GM12878 (cell line): ENCODE data around the gene TNPO2. TPM values are rescaled to one million over a fixed set of nuclear protein-coding genes. Genes with fewer than 3 reads are reported as not detected.

Experiments used
- ATAC-seq: fragments of 200-7000 bp; cut with Tn5 transposase; 3 replicates; pipeline ENCODE4 v1.9.1; 2020; ENCODE audit warnings: mild to moderate bottlenecking, moderate library complexity
- BruUV-seq: library from RNA; stranded (reverse); fragments of 400-500 nt; replicated peaks from 2 replicates; lab custom pipeline; 2021; lab: Mats Ljungman, UMichigan
- CTCF ChIA-PET: fragments of 300-600 bp; sonication (Branson Sonifier 250); formaldehyde crosslinking; extraction: SDS; loops from one replicate; lab custom pipeline; 2021; ENCODE audit warnings: inconsistent platforms; lab: Yijun Ruan, JAX
- POLR2A ChIA-PET: fragments of 350-600 bp; formaldehyde crosslinking; extraction: SDS; loops from one replicate; lab custom pipeline; 2021; ENCODE audit warnings: inconsistent platforms; lab: Charles Lee
- RAD21 ChIA-PET: fragments of 300-600 bp; sonication (Branson Sonifier 250); formaldehyde crosslinking; loops from one replicate; lab custom pipeline; 2023; ENCODE audit warnings: antibody characterized with exemption; ENCODE audit not compliant: unreplicated experiment; lab: Charles Lee
- SMC1A ChIA-PET: fragments of 300-600 bp; sonication (Branson Sonifier 250); formaldehyde crosslinking; loops from one replicate; lab custom pipeline; 2023; ENCODE audit not compliant: unreplicated experiment, uncharacterized antibody; lab: Charles Lee
- DNase-seq: peaks from one replicate; pipeline ENCODE4 v3.0.0-alpha.2; 2011; ENCODE audit warnings: low read depth, low spot score
- FAIRE-seq: peaks from 3 replicates; lab custom pipeline; 2011; peaks lifted over from hg19 to GRCh38; lab: Jason Lieb, UNC
- H2AFZ ChIP-seq: 2 replicates; pipeline ENCODE4 v1.6.0; 2011; ENCODE audit warnings: low read depth, low read length, control low read depth; ENCODE audit not compliant: control insufficient read depth
- H3K27ac ChIP-seq: 2 replicates; pipeline ENCODE4 v1.5.1; 2011; ENCODE audit warnings: control low read depth; ENCODE audit not compliant: control insufficient read depth, insufficient read depth
- H3K27me3 ChIP-seq, 2 experiments: replicated peaks in 1 of 2; 2 replicates each; pipeline versions ENCODE4 v1.6.0 to v1.6.1; 2011; ENCODE audit warnings: low read length in 1 of 2; ENCODE audit not compliant: control insufficient read depth in 2 of 2, insufficient read depth in 2 of 2
- H3K36me3 ChIP-seq, 2 experiments: 2 replicates each; pipeline ENCODE4 v1.5.1; 2011; ENCODE audit warnings: low read length in 1 of 2; ENCODE audit not compliant: control insufficient read depth in 2 of 2, insufficient read depth in 2 of 2
- H3K4me1 ChIP-seq: 2 replicates; pipeline ENCODE4 v1.6.1; 2011; ENCODE audit warnings: mild to moderate bottlenecking, low read length, moderate library complexity, mixed read lengths; ENCODE audit not compliant: control insufficient read depth, insufficient read depth
- H3K4me2 ChIP-seq: 2 replicates; pipeline ENCODE4 v1.6.0; 2011; ENCODE audit warnings: control low read depth; ENCODE audit not compliant: control insufficient read depth, insufficient read depth
- H3K4me3 ChIP-seq: fragments of 200-600 bp; sonication (generic); 2 replicates; pipeline ENCODE4 v1.5.1; 2016
- H3K79me2 ChIP-seq: 2 replicates; pipeline ENCODE4 v1.6.0; 2011; ENCODE audit warnings: low read length; ENCODE audit not compliant: control insufficient read depth, insufficient read depth
- H3K9ac ChIP-seq: 2 replicates; pipeline ENCODE4 v1.8.0; 2011; ENCODE audit warnings: low read length, control low read depth, mixed read lengths; ENCODE audit not compliant: control insufficient read depth, insufficient read depth
- H3K9me3 ChIP-seq: replicated peaks from 3 replicates; pipeline ENCODE4 v1.5.1; 2011; ENCODE audit warnings: mild to moderate bottlenecking, low read length; ENCODE audit not compliant: control insufficient read depth, insufficient read depth
- H4K20me1 ChIP-seq: 2 replicates; pipeline ENCODE4 v1.6.0; 2011; ENCODE audit not compliant: control insufficient read depth, insufficient read depth
- BCLAF1 ChIP-seq: fragments of 450-650 bp; IDR thresholded peaks from 2 replicates; pipeline ENCODE4 v1.6.1; 2017; ENCODE audit warnings: antibody characterized with exemption, mild to moderate bottlenecking, moderate library complexity
- CHD2 ChIP-seq: IDR thresholded peaks from 2 replicates; pipeline ENCODE4 v1.6.1; 2011; ENCODE audit warnings: low read depth, low read length, improper control_type of control experiment, borderline replicate concordance
- JUNB ChIP-seq: IDR thresholded peaks from 2 replicates; pipeline ENCODE4 v1.6.1; 2016; ENCODE audit warnings: antibody characterized with exemption, mild to moderate bottlenecking
- NFIC ChIP-seq: IDR thresholded peaks from 2 replicates; pipeline ENCODE4 v1.6.1; 2012; ENCODE audit warnings: low read depth, mild to moderate bottlenecking, inconsistent platforms, low read length, moderate library complexity
- SRF ChIP-seq, 2 experiments: IDR thresholded peaks; 2 replicates each; pipeline ENCODE4 v1.6.1; 2011; ENCODE audit warnings: low read depth in 2 of 2, low read length in 2 of 2, mild to moderate bottlenecking in 1 of 2, moderate library complexity in 1 of 2
- TCF3 ChIP-seq: IDR thresholded peaks from 2 replicates; pipeline ENCODE4 v1.6.1; 2012; ENCODE audit warnings: low read depth, mild to moderate bottlenecking, low read length, borderline replicate concordance; ENCODE audit not compliant: insufficient read depth
- ZBTB4 ChIP-seq: fragments of 450-650 bp; formaldehyde crosslinking; IDR thresholded peaks from 2 replicates; pipeline ENCODE4 v1.4.0; 2022; ENCODE audit warnings: mild to moderate bottlenecking, moderate library complexity
- ZNF274 ChIP-seq: IDR thresholded peaks from one replicate; pipeline ENCODE4 v1.8.0; 2011; ENCODE audit not compliant: insufficient read length, insufficient read depth
- WGBS: methylation state at CpG from one replicate; pipeline ENCODE4 v1.1.6; 2016; ENCODE audit warnings: low lambda C conversion rate; ENCODE audit not compliant: insufficient replicate concordance, insufficient coverage; ENCODE audit errors: missing lambda C conversion rate; 5-methylcytosine and 5-hydroxymethylcytosine counted together
- in situ Hi-C: fragments of 300-500 bp; cut with MboI; formaldehyde crosslinking; loops from 9 replicates; pipeline ENCODE4 v1.14.3; 2018; ENCODE audit warnings: mixed read lengths
- intact Hi-C: fragments of 100-400 bp; cut with micrococcal nuclease; formaldehyde crosslinking; loops from one replicate; pipeline ENCODE4 v1.14.2; 2022; ENCODE audit not compliant: unreplicated experiment
- polyA plus RNA-seq, 11 experiments: library from polyadenylated mRNA; depleted of rRNA in 4 of 11; unstranded in 6 of 11; stranded (reverse) in 5 of 11; fragments of >200 nt; fragmentation: Nextera tagmentation in 4 of 11; fragmentation: Illumina TruSeq in 1 of 11; extraction: Ambion mirVana in 4 of 11; extraction: Trizol in 1 of 11; gene quantifications; 1 replicate in 1 of 11; 2 replicates in 10 of 11; pipeline versions ENCODE4 v1.2.1 to v1.2.3, GENCODE V29; 2011 to 2016; ENCODE audit warnings: inconsistent platforms in 2 of 11, missing spikeins in 2 of 11, low read depth in 1 of 11
- total RNA-seq, 4 experiments: library from RNA; depleted of rRNA in 3 of 4; stranded (reverse); fragments of >200 nt in 3 of 4; fragmentation: Illumina TruSeq in 1 of 4; extraction: Trizol in 1 of 4; gene quantifications; 2 replicates each; pipeline versions ENCODE4 v1.2.1 to v1.2.3, GENCODE V29; 2013 to 2021
- TF ChIP-seq, protein P1 (sequence below): IDR thresholded peaks from 2 replicates; pipeline ENCODE4 v1.6.1; 2011; ENCODE audit warnings: borderline replicate concordance, low read depth, mild to moderate bottlenecking, moderate library complexity, low read length; ENCODE audit not compliant: insufficient read depth, poor library complexity, severe bottlenecking
- TF ChIP-seq, protein P2 (sequence below), 3 experiments: IDR thresholded peaks in 2 of 3; conservative IDR thresholded peaks in 1 of 3; 2 replicates each; pipeline ENCODE4 v1.5.1; 2011; ENCODE audit warnings: low read depth in 3 of 3, low read length in 3 of 3, mild to moderate bottlenecking in 3 of 3, control low read depth in 2 of 3, moderate library complexity in 2 of 3, inconsistent platforms in 1 of 3, mixed read lengths in 1 of 3; ENCODE audit not compliant: control insufficient read depth in 2 of 3, insufficient read depth in 1 of 3; ENCODE audit errors: extremely low read depth in 1 of 3

TNPO2 gene
- total and polyA plus RNA-seq, 10 of the 15 experiments (the other 5 are each of a cell fraction or from before 2014, with no cell fraction given) = 5.5 to 99.7 (median 29.6) TPM

DNA sequence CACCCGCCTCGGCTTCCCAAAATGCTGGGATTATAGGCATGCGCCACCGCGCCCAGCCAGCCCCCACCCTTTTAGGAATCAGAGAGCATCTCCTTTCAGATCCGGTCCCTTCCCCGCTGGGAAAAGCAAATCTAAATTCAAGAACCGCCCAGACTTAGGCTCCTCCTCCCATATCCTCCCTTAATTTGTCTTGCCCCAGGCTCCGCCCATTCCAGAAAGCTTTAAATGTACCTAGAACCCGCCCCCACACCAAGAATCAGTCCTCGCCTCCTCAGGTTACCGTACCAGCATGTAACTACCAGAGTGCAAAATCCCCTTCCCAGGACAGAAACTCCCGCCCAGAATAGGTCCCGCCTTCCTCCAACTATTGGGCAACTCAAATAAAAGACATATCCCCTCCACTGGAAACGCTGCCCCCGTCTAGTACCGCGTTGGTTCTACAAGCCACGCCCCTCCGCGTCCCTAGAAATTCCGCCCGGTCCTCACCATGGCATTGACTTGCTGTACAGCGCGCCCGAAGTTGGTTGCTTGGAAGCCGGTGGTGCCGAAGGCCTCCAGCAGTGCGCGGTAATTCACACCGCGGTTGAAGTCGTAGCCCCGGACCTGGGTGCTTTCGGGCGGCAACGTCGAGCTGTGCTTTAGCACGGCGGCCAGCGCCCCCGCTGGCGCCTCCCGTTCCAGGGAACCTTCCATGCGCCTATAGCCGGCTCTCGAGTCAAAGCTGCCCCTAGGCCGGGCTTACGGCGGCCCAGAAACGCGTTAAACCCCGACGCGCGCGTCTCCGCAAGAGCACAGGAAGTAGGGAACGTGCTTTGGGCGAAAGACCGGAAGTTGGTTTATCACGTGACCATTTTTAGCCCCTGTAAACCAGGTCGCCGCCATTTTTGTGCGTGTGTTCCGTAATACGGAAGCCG, 42.4 kb downstream of the TNPO2 start, which contains the start of gene DHPS:
Gene DHPS, minus strand, starts transcription at position 807 of the 914 bp plus-strand sequence. Its CDS starts 114 bp downstream, at position 693.
- peak within 1 kb of the TSS; percentile 89 for H2AFZ ChIP-seq
- under 1% methylated on average over 67 of the region's 68 CpGs for WGBS
- no peaks in the 10 kb centered on the region for H3K9me3 ChIP-seq
- H3K4me2 ChIP-seq = peak within 1 kb of the TSS; percentile 76
- DNase-seq (peak; percentile 95), ATAC-seq (peak; percentile 91), FAIRE-seq (peak; percentile 96)
- no peaks in the 10 kb centered on the region; the same call in 1 of the 2 replicates for H4K20me1 ChIP-seq
- intact Hi-C loops (loop anchor here (1.0 kb wide), 1 partner anchor 112 kb away; no protein-coding TSS in a partner anchor), in situ Hi-C loops (no loop called here)
- peak within 1 kb of the TSS; percentile 98 for H3K9ac ChIP-seq
- peaks cover 4% of the 10 kb centered on the region; the same call in 1 of the 2 replicates for H3K4me1 ChIP-seq
- no peaks in the 10 kb centered on the region for H3K27me3 ChIP-seq
- ChIA-PET POLR2A (interaction anchor here (0.6 to 2.5 kb wide), 10 partner anchors 9 to 1169 kb away, joined by 3 to 8 read pairs (median 6); partner anchors contain the start of genes MAN2B1, TNPO2, TRIR and WDR83), CTCF (interaction anchor here (0.6 to 1.9 kb wide), 10 partner anchors 9 to 1671 kb away, joined by 3 to 4 read pairs (median 3); partner anchors contain the start of gene TRIR), RAD21 (interaction anchor here (0.6 to 1.4 kb wide), 4 partner anchors 12 to 115 kb away, joined by 3 to 5 read pairs (median 4); a partner anchor contains a TSS), SMC1A (interaction anchor here (0.5 to 1.3 kb wide), 3 partner anchors 12 to 116 kb away, joined by 3 to 4 read pairs (median 4); a partner anchor contains a TSS)
- TSS peak; percentile 83 for BruUV-seq
- H3K4me3 ChIP-seq = peak within 1 kb of the TSS; percentile 99
- H3K36me3 ChIP-seq = peaks cover 13 to 14% of the 10 kb centered on the region in 2 experiments
- peaks cover 9% of the 10 kb centered on the region for H3K79me2 ChIP-seq
- H3K27ac ChIP-seq = peak within 1 kb of the TSS; percentile 98
- TF ChIP-seq ZNF274 (no peak), TCF3 (no peak), CHD2 (peak; percentile 78; the same call in 1 of the 2 replicates), SRF (IDR thresholded peaks at IDR 0.05; ENCODE audit: low read depth in 2 of 2, low read length in 2 of 2) (peak; percentile 55 to 76; a peak in 3 of 4 replicates), NFIC (0 out of 2 replicates have a peak, but pooled peaks have one; percentile 41), JUNB (no peak), ZBTB4 (peak; percentile 89), BCLAF1 (no peak)
- TF ChIP-seq, protein P1, sequence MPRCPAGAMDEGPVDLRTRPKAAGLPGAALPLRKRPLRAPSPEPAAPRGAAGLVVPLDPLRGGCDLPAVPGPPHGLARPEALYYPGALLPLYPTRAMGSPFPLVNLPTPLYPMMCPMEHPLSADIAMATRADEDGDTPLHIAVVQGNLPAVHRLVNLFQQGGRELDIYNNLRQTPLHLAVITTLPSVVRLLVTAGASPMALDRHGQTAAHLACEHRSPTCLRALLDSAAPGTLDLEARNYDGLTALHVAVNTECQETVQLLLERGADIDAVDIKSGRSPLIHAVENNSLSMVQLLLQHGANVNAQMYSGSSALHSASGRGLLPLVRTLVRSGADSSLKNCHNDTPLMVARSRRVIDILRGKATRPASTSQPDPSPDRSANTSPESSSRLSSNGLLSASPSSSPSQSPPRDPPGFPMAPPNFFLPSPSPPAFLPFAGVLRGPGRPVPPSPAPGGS = peak; percentile 34
- TF ChIP-seq, protein P2, sequence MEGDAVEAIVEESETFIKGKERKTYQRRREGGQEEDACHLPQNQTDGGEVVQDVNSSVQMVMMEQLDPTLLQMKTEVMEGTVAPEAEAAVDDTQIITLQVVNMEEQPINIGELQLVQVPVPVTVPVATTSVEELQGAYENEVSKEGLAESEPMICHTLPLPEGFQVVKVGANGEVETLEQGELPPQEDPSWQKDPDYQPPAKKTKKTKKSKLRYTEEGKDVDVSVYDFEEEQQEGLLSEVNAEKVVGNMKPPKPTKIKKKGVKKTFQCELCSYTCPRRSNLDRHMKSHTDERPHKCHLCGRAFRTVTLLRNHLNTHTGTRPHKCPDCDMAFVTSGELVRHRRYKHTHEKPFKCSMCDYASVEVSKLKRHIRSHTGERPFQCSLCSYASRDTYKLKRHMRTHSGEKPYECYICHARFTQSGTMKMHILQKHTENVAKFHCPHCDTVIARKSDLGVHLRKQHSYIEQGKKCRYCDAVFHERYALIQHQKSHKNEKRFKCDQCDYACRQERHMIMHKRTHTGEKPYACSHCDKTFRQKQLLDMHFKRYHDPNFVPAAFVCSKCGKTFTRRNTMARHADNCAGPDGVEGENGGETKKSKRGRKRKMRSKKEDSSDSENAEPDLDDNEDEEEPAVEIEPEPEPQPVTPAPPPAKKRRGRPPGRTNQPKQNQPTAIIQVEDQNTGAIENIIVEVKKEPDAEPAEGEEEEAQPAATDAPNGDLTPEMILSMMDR (IDR thresholded peaks at IDR 0.05 in 2 of 3, conservative IDR thresholded peaks at IDR 0.05 in 1 of 3; ENCODE audit: control insufficient read depth in 2 of 3, extremely low read depth in 1 of 3, insufficient read depth in 1 of 3, low read depth in 3 of 3, low read length in 3 of 3) = no peak
